Muscle of arm (tissue), 12 donors: ENCODE results near the gene DUS1L. TPM values are rescaled to one million over a fixed set of nuclear protein-coding genes. Genes with fewer than 3 reads are reported as not detected.

ENCODE experiments used
- DNase-seq: peaks from one replicate; pipeline ENCODE4 v3.0.0-alpha.2; 2013
- polyA plus RNA-seq, 12 donors: library from polyadenylated mRNA; unstranded; fragments of 120-200 nt; gene quantifications; one replicate each; pipeline ENCODE4 v1.2.1, GENCODE V29; 2013; ENCODE audit not compliant: insufficient read length in 12 of 12

The DUS1L gene
- polyA plus RNA-seq, 12 donors = 37.9 to 72.2 (median 54.8) TPM; not detected in 1

- DNase-seq = no peak
These were observed 36.6 kb downstream of the DUS1L start for GRCh38 chr17:82028966-82029365.

DNA sequence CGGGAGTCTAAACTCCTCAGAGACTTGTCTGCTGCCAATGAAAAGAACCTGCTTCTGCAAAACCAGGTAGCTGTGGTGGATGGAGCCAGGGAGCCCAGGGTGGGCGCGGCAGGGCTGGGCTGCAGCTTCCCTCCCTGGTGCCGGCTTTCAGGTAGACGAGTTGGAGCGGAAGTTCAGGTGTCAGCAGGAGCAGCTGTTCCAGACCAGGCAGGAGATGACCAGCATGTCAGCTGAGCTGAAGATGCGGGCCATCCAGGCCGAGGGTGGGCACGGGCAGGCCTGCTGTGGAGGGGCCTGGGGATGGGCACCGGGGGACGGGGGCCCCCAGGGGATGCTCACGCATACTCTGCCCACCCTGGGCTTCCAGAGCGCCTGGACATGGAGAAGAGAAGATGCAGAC is 37.4 kb downstream of the DUS1L start:
- no peak for DNase-seq

- DNase-seq = no peak
These were observed 40.0 kb downstream of the DUS1L start for GRCh38 chr17:82025401-82026107.

DNA sequence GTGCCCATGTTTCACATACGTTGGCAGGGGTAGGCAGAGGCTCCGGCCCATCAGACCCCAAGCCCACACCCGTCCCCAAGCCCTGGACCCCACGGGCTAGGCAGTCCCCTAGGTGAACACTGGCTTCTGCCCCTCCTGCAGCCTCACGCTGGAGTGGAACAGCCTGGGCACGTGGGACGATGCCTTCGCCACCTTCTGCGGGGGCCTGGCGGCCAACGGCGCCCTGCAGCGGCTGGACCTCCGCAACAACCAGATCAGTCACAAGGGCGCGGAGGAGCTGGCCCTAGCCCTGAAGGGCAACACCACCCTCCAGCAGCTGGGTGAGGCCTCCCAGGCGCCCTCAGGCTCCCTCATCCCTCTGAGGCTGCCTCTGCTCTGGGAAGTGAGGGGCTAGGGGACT is 40.7 kb downstream of the DUS1L start:
- DNase-seq = no peak

DNA sequence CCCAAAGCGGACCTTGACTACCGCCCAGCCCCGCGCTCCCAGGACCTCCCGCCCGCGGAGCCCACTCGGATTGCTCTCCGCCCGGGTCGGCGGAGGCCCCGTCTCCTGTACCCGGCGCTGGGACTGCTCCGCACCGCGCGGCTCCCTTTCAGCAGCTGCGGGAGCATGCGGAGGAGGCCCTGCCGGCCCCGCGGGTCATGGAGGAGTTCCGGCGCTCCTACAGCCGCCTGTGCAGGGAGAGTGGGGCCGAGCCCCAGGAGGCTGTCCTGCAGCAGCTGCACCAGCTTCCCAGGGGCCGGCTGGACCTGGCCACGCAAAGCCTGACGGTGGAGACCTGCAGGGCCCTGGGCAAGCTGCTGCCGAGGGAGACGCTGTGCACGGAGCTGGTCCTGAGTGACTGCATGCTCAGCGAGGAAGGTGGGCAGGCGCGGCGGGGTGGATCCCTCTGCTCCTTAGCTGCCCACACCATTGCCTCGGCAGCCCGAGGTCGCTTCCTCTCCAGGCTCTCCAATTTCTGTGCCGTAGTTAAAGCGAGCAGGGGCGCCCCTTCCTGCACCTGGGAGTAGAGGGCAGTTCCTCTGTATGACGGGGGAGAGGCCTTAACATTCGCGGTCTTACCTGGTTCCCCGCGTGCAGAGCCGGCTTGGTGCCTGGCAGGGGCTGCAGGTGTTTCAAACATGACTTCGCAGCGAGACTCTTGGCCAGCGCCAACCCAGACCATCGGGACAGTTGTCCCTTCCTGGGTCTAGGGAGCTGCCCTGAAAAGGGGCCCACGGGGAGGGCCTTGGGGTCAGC is 42.0 kb downstream of the DUS1L start:
- no peak for DNase-seq

- peak; percentile 99 for DNase-seq
These were observed 42.6 kb downstream of the DUS1L start, which contains the start of gene LRRC45 for GRCh38 chr17:82022981-82023446. Gene LRRC45, plus strand, starts transcription at chr17:82023305. Its CDS starts 339 bp downstream, at chr17:82023644.

GRCh38 chr17:82022310-82022980 is 43.2 kb downstream of the DUS1L start, which contains the start of gene CENPX:
Gene CENPX, minus strand, starts transcription at chr17:82022878. Its CDS starts 17 bp downstream, at chr17:82022861.
- DNase-seq = no peak

DNA sequence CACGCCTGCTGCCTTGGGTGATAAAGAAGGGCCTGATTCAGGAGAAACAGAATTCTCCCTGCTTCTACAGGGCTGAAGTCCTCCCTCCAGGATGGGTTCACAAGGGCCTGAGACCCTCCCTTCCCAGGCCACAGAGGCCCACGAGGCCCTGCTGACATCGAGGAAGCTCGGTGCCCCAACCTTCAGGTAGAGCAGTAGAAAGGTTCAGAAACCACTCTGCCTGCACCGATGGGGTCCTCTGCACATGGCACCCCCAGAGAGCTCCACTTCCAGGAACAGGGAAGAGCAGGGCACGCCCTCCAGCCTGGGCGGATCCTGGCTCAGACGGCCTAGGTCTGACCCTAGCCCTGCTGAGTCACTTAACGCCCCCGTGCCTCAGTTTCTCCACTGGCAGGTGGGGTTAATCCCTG is 43.7 kb downstream of the DUS1L start:
- no peak for DNase-seq

- DNase-seq = peak; percentile 56
These were observed 44.3 kb downstream of the DUS1L start for GRCh38 chr17:82021107-82021899.

GRCh38 chr17:82020572-82021106 is 45.0 kb downstream of the DUS1L start:
- no peak for DNase-seq

- no peak for DNase-seq
These were observed 45.7 kb downstream of the DUS1L start for GRCh38 chr17:82019690-82020571.

DNA sequence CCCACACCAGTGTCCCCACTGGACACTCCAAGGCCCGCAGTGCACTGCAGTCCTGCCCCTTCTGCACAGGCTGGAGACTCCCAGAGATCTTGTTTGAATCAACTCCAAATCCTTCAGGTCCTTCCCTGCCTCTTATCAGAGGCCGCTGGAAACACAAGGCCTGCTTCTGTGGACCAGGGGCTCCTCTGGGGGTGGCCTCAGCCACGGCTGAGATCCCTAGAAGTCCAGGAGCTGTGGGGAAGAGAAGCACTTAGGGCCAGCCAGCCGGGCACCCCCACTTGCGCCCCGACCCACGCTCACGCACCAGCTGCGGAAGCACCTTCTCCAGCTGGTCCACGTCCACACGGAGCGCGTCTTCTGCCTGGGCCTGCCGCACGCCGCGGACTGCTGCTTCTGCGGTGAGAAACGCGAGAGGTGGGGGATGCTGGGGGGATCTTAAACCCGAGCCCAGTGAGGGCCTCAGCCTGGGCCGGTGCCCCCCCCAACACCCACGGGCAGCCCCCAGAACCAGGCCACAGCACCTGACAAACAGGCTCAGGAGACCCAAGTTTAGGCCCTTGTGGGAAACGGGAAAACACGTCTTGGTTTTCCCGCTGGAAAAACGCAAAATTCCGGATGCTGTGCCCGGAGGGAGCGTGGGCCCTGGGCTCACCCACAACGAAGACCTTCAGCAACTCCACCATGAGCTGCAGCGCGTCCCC is 46.5 kb downstream of the DUS1L start:
- DNase-seq = no peak

DNA sequence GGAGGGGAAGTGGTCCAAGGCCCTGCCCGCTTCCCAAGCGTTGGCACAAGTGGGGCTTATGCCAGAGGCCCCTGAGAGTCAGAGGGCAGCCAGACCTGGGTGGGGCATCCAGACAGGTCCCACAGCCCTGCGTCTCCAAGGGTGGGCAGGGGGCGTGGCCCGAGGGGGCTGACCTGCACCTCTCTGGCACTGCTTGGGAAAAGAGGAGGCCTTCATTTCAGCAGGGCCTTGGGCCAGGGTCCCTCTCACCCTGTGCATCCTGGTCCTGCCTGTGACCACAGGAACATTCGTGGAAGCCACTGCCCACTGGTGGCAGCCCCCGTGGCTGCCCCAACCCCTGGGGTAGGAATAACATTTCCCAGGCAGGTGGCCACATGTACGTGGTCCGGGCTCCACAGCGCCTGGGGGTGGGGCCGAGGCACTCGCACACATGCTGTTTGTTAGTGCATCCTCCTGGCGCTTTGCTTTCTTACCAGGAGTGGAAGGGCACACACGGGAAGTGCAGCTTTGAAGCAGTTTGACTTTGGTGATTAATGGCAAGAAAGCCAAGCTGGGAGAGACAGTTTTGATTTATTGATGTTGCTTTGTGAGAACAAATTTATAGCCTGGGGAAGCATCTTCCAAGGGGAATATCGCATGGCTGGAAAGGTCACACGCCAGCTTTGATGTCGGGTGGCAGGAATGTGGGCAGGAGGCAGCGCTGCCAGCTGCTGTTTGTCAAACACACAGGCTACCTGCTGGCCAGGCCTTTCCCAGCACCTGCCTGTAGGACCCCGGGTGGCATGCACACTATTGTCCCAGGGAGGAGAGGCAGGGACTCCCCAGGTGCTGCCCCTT is 47.2 kb downstream of the DUS1L start:
- DNase-seq = no peak

- DNase-seq = no peak
These were observed 47.9 kb downstream of the DUS1L start for GRCh38 chr17:82017612-82018151.

GRCh38 chr17:82016875-82017459 is 48.6 kb downstream of the DUS1L start:
- no peak for DNase-seq

DNA sequence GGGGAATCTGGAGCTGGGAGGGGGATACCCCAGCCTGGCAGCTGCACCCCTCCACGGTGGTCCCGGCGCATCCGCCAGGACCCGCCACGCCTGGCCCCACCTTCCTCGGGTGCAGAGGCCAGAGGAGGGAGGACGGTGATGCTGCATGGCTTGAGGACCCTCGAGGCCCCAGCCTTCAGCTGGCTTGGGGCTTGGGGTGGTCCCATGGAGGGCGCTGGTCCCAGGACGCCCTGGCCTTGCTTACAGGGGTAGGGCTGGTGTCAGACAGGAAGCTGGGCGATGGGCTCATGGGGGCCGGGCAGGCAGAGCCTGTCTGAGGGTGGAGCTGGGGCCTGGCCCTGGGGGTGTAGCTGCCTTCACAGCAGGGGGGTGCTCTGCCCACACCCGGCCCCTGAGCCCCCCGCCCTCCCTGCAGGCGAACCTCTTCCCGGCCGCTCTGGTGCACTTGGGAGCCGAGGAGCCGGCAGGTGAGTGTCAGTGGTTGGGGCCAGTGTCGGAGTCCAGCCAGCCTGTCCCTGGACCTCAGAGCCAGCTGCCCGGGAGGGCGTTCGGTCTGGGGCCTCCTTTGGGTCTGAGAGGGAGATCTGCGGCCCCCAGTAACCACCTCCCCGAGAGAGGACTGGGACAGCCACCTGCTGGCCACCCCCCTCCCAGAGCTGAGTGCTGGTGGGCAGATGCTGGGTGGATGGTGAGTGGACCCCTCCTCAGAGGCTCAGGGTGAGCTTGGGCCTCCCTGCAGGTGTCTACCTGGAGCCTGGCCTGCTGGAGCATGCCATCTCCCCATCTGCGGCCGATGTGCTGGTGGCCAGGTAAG is 49.3 kb downstream of the DUS1L start:
- no peak for DNase-seq
